OCI-LY1 (cell line): ENCODE data around the gene GSE1.

Experiments used
- H2AFZ ChIP-seq: fragments of 200-600 bp; sonication (generic), shearing (Covaris generic); 2 replicates; pipeline ENCODE4 v1.6.0; 2014; ENCODE audit warnings: antibody characterized with exemption, mild to moderate bottlenecking, low read length
- H3F3A ChIP-seq: fragments of 200-600 bp; sonication (generic), shearing (Covaris generic); 2 replicates; pipeline ENCODE4 v1.6.0; 2014; ENCODE audit warnings: mild to moderate bottlenecking, antibody characterized with exemption, low read length, moderate library complexity; ENCODE audit not compliant: insufficient read depth
- H3K27ac ChIP-seq: fragments of 200-600 bp; sonication (generic); 2 replicates; pipeline ENCODE4 v1.5.1; 2014; ENCODE audit warnings: low read length, mixed run types, mild to moderate bottlenecking, low read depth; ENCODE audit not compliant: poor library complexity, severe bottlenecking
- H3K27me3 ChIP-seq: fragments of 200-600 bp; sonication (generic); 2 replicates; pipeline ENCODE4 v1.6.0; 2014; ENCODE audit warnings: antibody characterized with exemption, mild to moderate bottlenecking, low read length, moderate library complexity; ENCODE audit not compliant: insufficient read depth
- H3K36me3 ChIP-seq: fragments of 200-600 bp; sonication (generic); 2 replicates; pipeline ENCODE4 v1.6.1; 2014; ENCODE audit warnings: mild to moderate bottlenecking, antibody characterized with exemption, low read length, moderate library complexity, mixed read lengths; ENCODE audit not compliant: insufficient read depth
- H3K4me1 ChIP-seq: fragments of 200-600 bp; sonication (generic); 2 replicates; pipeline ENCODE4 v1.5.1; 2014; ENCODE audit warnings: mild to moderate bottlenecking, low read length, moderate library complexity; ENCODE audit not compliant: insufficient read depth, severe bottlenecking
- H3K4me2 ChIP-seq: fragments of 200-600 bp; sonication (generic), shearing (Covaris generic); 2 replicates; pipeline ENCODE4 v1.6.1; 2014; ENCODE audit warnings: low read length
- H3K4me3 ChIP-seq: fragments of 200-600 bp; sonication (generic); 2 replicates; pipeline ENCODE4 v1.5.1; 2014; ENCODE audit warnings: low read length, low read depth, mild to moderate bottlenecking, mixed read lengths; ENCODE audit not compliant: poor library complexity, severe bottlenecking
- H3K79me2 ChIP-seq: fragments of 200-600 bp; shearing (Covaris generic); 2 replicates; pipeline ENCODE4 v1.6.1; 2016; ENCODE audit warnings: mixed run types, low read length, mixed read lengths; ENCODE audit not compliant: insufficient read depth
- H3K9ac ChIP-seq: fragments of 200-600 bp; sonication (generic), shearing (Covaris generic); 2 replicates; pipeline ENCODE4 v1.6.1; 2014; ENCODE audit warnings: mild to moderate bottlenecking, low read length, mixed read lengths
- H3K9me2 ChIP-seq: fragments of 200-600 bp; sonication (generic), shearing (Covaris generic); 2 replicates; pipeline ENCODE4 v1.6.1; 2014; ENCODE audit warnings: low read depth, mild to moderate bottlenecking, low read length, mixed read lengths
- H3K9me3 ChIP-seq: fragments of 200-600 bp; shearing (Covaris generic); 2 replicates; pipeline ENCODE4 v1.6.1; 2014; ENCODE audit warnings: low read length, mixed read lengths
- H4K20me1 ChIP-seq: fragments of 200-600 bp; sonication (generic), shearing (Covaris generic); 2 replicates; pipeline ENCODE4 v1.6.0; 2016; ENCODE audit warnings: mild to moderate bottlenecking, low read length; ENCODE audit not compliant: insufficient read depth
- CTCF ChIP-seq: fragments of 200-600 bp; sonication (generic), shearing (Covaris generic); IDR thresholded peaks from 2 replicates; pipeline ENCODE4 v1.5.1; 2017; ENCODE audit warnings: mild to moderate bottlenecking, antibody characterized with exemption, low read length, moderate library complexity, mixed read lengths
- EZH2 ChIP-seq: fragments of 200-600 bp; sonication (generic), shearing (Covaris generic); IDR thresholded peaks from 2 replicates; pipeline ENCODE4 v1.8.0; 2017; ENCODE audit warnings: borderline replicate concordance, mixed run types, mild to moderate bottlenecking, antibody characterized with exemption, low read length, moderate library complexity, mixed read lengths

Gene GSE1

GRCh38 chr16:85720302-85720637 lies 107.1 kb downstream of the GSE1 start:
- no peak overlapping the region for H3K4me2 ChIP-seq
- no peak overlapping the region for H2AFZ ChIP-seq
- no peaks in the 10 kb centered on the region for H3K36me3 ChIP-seq
- no peaks in the 10 kb centered on the region for H3K4me1 ChIP-seq
- no peak for TF ChIP-seq EZH2
- H3K9ac ChIP-seq: no peak overlapping the region
- no peak overlapping the region for H3K4me3 ChIP-seq
- peaks cover 3% of the 10 kb centered on the region; the same call in 1 of the 2 replicates for H3K27me3 ChIP-seq
- H3K27ac ChIP-seq: no peak overlapping the region
- H3K9me2 ChIP-seq: no peaks in the 10 kb centered on the region
- no peaks in the 10 kb centered on the region for H3K79me2 ChIP-seq
- H4K20me1 ChIP-seq: no peaks in the 10 kb centered on the region
- H3K9me3 ChIP-seq: no peaks in the 10 kb centered on the region
- H3F3A ChIP-seq: no peaks in the 10 kb centered on the region

GRCh38 chr16:85722128-85722893 lies 109.2 kb downstream of the GSE1 start:
- Histone ChIP-seq H3F3A (no peaks in the 10 kb centered on the region), H2AFZ (no peak overlapping the region), H3K9me3 (no peaks in the 10 kb centered on the region), H3K9me2 (no peaks in the 10 kb centered on the region), H3K36me3 (no peaks in the 10 kb centered on the region), H3K4me1 (no peaks in the 10 kb centered on the region), H3K4me3 (no peak overlapping the region), H3K4me2 (no peak overlapping the region), H3K79me2 (no peaks in the 10 kb centered on the region), H3K27ac (no peak overlapping the region), H3K9ac (no peak overlapping the region), H3K27me3 (no peaks in the 10 kb centered on the region; the same call in 1 of the 2 replicates), H4K20me1 (no peaks in the 10 kb centered on the region)
- TF ChIP-seq EZH2 (no peak), CTCF (no peak)

- Histone ChIP-seq H3K4me1 (no peaks in the 10 kb centered on the region), H3K9me2 (no peaks in the 10 kb centered on the region), H3F3A (no peaks in the 10 kb centered on the region), H3K4me3 (no peak overlapping the region), H3K9ac (no peak overlapping the region), H3K9me3 (no peaks in the 10 kb centered on the region), H3K27ac (no peak overlapping the region), H3K36me3 (no peaks in the 10 kb centered on the region), H2AFZ (no peak overlapping the region), H3K4me2 (no peak overlapping the region), H3K79me2 (no peaks in the 10 kb centered on the region), H3K27me3 (no peaks in the 10 kb centered on the region; the same call in 1 of the 2 replicates), H4K20me1 (no peaks in the 10 kb centered on the region)
- no peak for TF ChIP-seq EZH2
- no peak for TF ChIP-seq CTCF
These were observed 111.2 kb downstream of the GSE1 start for GRCh38 chr16:85724126-85724879.
